Cardiac muscle cell (in vitro differentiated cells and primary cell): ENCODE measurements around the gene FLVCR1. TPM values are rescaled to one million over a fixed set of nuclear protein-coding genes. Genes with fewer than 3 reads are reported as not detected.
A peak's percentile ranks its signal among the peaks of the same experiment; 100 is the strongest.
"Not testable (repeated sequence)": the region's sequence is repeated elsewhere in the genome, so short reads cannot be mapped to it uniquely, and the experiment has no call there.

Experiments used
- DNase-seq, 2 donors: peaks; one replicate each; pipeline versions ENCODE4 v3.0.0 to v3.0.0-alpha.2; 2010 to 2017; ENCODE audit warnings: low read depth in 1 of 2, low spot score in 1 of 2
- H3K27ac ChIP-seq: fragments of 200-600 bp; sonication (generic); 2 replicates; pipeline ENCODE4 v1.5.1; 2016
- H3K27me3 ChIP-seq: fragments of 200-600 bp; sonication (generic); 2 replicates; pipeline ENCODE4 v1.6.0; 2016; ENCODE audit warnings: control low read depth
- H3K36me3 ChIP-seq: fragments of 200-600 bp; sonication (generic); 2 replicates; pipeline ENCODE4 v1.5.1; 2016; ENCODE audit warnings: control low read depth
- H3K4me1 ChIP-seq: fragments of 200-600 bp; sonication (generic); 2 replicates; pipeline ENCODE4 v1.8.1; 2017; ENCODE audit warnings: low read depth, mild to moderate bottlenecking, mixed run types
- H3K4me3 ChIP-seq: fragments of 200-600 bp; sonication (generic); 2 replicates; pipeline ENCODE4 v1.5.1; 2016; ENCODE audit warnings: mild to moderate bottlenecking
- H3K9me3 ChIP-seq: fragments of 200-600 bp; sonication (generic); 2 replicates; pipeline ENCODE4 v1.5.1; 2017; ENCODE audit warnings: low read depth, mild to moderate bottlenecking, control low read depth
- CTCF ChIP-seq: IDR thresholded peaks from 2 replicates; pipeline ENCODE4 v1.5.1; 2012; ENCODE audit warnings: low read depth, mild to moderate bottlenecking, low read length
- polyA plus RNA-seq: library from polyadenylated mRNA; unstranded; fragments of >200 nt; fragmentation: Nextera tagmentation; extraction: Ambion mirVana; gene quantifications from 2 replicates; pipeline ENCODE4 v1.2.1, GENCODE V29; 2016
- total RNA-seq: library from RNA; depleted of rRNA; stranded (reverse); fragments of >200 nt; gene quantifications from 2 replicates; pipeline ENCODE4 v1.2.3, GENCODE V29; 2016

FLVCR1 gene
- total and polyA plus RNA-seq, 2 experiments from 2014 or later, result 7.8 to 11.7 TPM

- no peak for TF ChIP-seq CTCF
- no peak overlapping the region for H3K4me3 ChIP-seq
- H3K36me3 ChIP-seq, result no peaks in the 10 kb centered on the region
These were observed 29.7 kb upstream of the FLVCR1 start for GRCh38 chr1:212828395-212828794.

GRCh38 chr1:212833211-212834207 lies 24.6 kb upstream of the FLVCR1 start:
- H3K4me3 ChIP-seq, H3K4me1 ChIP-seq, H3K9me3 ChIP-seq, H3K27me3 ChIP-seq, H3K36me3 ChIP-seq: not testable (repeated sequence)
- DNase-seq, result peak in 1 of 2 donors; percentile 29
- peak overlapping the region; percentile 80 for H3K27ac ChIP-seq

More at GRCh38 chr1:212828395-212828794, 29.7 kb upstream of the FLVCR1 start:
- Histone ChIP-seq H3K27ac (no peak overlapping the region), H3K4me1 (peaks cover 4% of the 10 kb centered on the region), H3K27me3 (no peaks in the 10 kb centered on the region), H3K9me3 (peaks cover 5% of the 10 kb centered on the region)
- no peak for DNase-seq

- Histone ChIP-seq H3K36me3 (no peaks in the 10 kb centered on the region), H3K4me3 (no peak overlapping the region), H3K27ac (no peak overlapping the region), H3K9me3 (no peaks in the 10 kb centered on the region), H3K4me1 (peaks cover 8% of the 10 kb centered on the region), H3K27me3 (no peaks in the 10 kb centered on the region)
- TF ChIP-seq CTCF, result no peak
- DNase-seq, result no peak
These were observed 19.9 kb upstream of the FLVCR1 start for GRCh38 chr1:212838145-212838544.

- not testable (repeated sequence) for DNase-seq, H3K9me3 ChIP-seq, H3K36me3 ChIP-seq, H3K27ac ChIP-seq, H3K4me3 ChIP-seq, H3K4me1 ChIP-seq, H3K27me3 ChIP-seq
These were observed 13.6 kb upstream of the FLVCR1 start for GRCh38 chr1:212844521-212844920.

- H3K4me1 ChIP-seq, result no peaks in the 10 kb centered on the region
- DNase-seq, result no peak
- H3K36me3 ChIP-seq, result no peaks in the 10 kb centered on the region
- no peaks in the 10 kb centered on the region for H3K9me3 ChIP-seq
- no peaks in the 10 kb centered on the region for H3K27me3 ChIP-seq
- TF ChIP-seq CTCF, result no peak
- no peak within 1 kb of the TSS for H3K27ac ChIP-seq
- no peak within 1 kb of the TSS for H3K4me3 ChIP-seq
These were observed 10.5 kb upstream of the FLVCR1 start, which contains the start of gene SPATA45 for GRCh38 chr1:212847549-212847948. Gene SPATA45, minus strand, starts transcription at chr1:212847649. Its CDS starts 11,500 bp downstream, at chr1:212836149.

GRCh38 chr1:212852105-212852688 lies 5.9 kb upstream of the FLVCR1 start:
- TF ChIP-seq CTCF, result no peak
- H3K4me1 ChIP-seq, result peaks cover 3% of the 10 kb centered on the region
- H3K27me3 ChIP-seq, result no peaks in the 10 kb centered on the region
- no peak overlapping the region for H3K4me3 ChIP-seq
- no peak for DNase-seq
- no peak overlapping the region for H3K27ac ChIP-seq
- H3K36me3 ChIP-seq, result no peaks in the 10 kb centered on the region
- H3K9me3 ChIP-seq, result no peaks in the 10 kb centered on the region
